ENCODE measurements around the gene GSG1L.

The GSG1L gene

GRCh38 chr16:27935076-27935475 is 128.4 kb downstream of the GSG1L start:
- no peaks in the 10 kb centered on the region for H3K36me3 ChIP-seq (ENCODE audit: control insufficient read depth in 1 of 2, insufficient read depth in 2 of 2, low read depth in 1 of 2, low read length in 2 of 2)
- H3K9me3 ChIP-seq (ENCODE audit: control insufficient read depth, low read length): peaks cover 6% of the 10 kb centered on the region
- no peak overlapping the region for H3K23ac ChIP-seq (ENCODE audit: low read length in 2 of 2)
- H3K27ac ChIP-seq (ENCODE audit: low read length, poor library complexity, severe bottlenecking): no peak overlapping the region
- no peak overlapping the region for H3K14ac ChIP-seq (ENCODE audit: low read length in 2 of 2)
- no peak overlapping the region for H3K4me3 ChIP-seq (ENCODE audit: insufficient read depth in 1 of 2, low read depth in 1 of 2, low read length in 2 of 2)
- H4K91ac ChIP-seq (ENCODE audit: low read length): no peak overlapping the region
- H3K9ac ChIP-seq (ENCODE audit: low read length): no peak overlapping the region
- no peak overlapping the region for H4K8ac ChIP-seq (ENCODE audit: low read length)
- H3K79me1 ChIP-seq (replicated peaks; ENCODE audit: low read length, poor library complexity, severe bottlenecking): no peaks in the 10 kb centered on the region
- 76% methylated on average over 5 of the region's 7 CpGs for WGBS
- no peak for DNase-seq
- H3K27me3 ChIP-seq (ENCODE audit: control insufficient read depth in 1 of 2, insufficient read depth in 1 of 2, low read length in 2 of 2): peaks cover 0 to 28% of the 10 kb centered on the region in 2 experiments
- no peak overlapping the region for H2BK15ac ChIP-seq (ENCODE audit: low read depth, poor library complexity, severe bottlenecking)
- no peak overlapping the region for H2AFZ ChIP-seq (ENCODE audit: low read depth, low read length)
- no peak overlapping the region for H3K4me2 ChIP-seq (ENCODE audit: low read length, poor library complexity, severe bottlenecking)
- H2BK120ac ChIP-seq (ENCODE audit: low read depth, low read length): no peak overlapping the region
- H2BK5ac ChIP-seq (ENCODE audit: low read depth, low read length, poor library complexity, severe bottlenecking): no peak overlapping the region
- no peak overlapping the region for H2AK5ac ChIP-seq (ENCODE audit: low read length, severe bottlenecking)
- H2BK12ac ChIP-seq (ENCODE audit: low read length in 2 of 2): no peak overlapping the region
- no peak overlapping the region for H3K18ac ChIP-seq (ENCODE audit: low read depth in 1 of 2, low read length in 2 of 2)
- no peaks in the 10 kb centered on the region for H3K4me1 ChIP-seq (ENCODE audit: control insufficient read depth, insufficient read depth, low read depth, low read length)
- no peak overlapping the region for H3K4ac ChIP-seq (ENCODE audit: low read depth in 1 of 2, low read length in 2 of 2)

DNA sequence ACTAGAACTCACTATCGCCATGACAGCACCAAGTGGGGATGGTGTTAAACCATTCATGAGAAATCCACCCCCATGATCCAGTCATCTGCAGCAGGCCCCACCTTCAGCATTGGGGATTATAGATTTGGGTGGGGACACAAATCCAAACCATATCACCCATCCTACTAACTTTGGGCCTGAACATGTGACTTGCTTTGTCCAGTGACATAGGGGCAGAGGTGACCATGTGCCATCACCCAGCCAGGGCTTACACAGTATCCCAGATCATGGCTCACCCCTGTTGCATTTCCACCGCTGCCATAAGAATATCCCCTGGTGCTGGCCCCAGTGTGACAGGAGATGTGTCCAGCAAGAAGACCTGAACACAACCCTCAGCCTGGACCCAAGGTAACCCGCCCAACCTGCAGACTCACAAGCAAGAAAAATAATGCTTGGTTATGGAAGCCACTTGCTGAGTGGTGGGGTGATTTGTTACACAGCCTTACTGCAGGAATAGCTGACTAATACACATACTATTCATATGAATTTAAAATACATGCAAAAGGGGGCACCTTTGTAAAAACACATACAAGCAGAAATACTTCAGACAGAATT is 130.9 kb downstream of the GSG1L start:
- no peak overlapping the region for H2BK120ac ChIP-seq (ENCODE audit: low read depth, low read length)
- H3K4me3 ChIP-seq (ENCODE audit: insufficient read depth in 1 of 2, low read depth in 1 of 2, low read length in 2 of 2): no peak overlapping the region
- no peak for DNase-seq
- H2BK5ac ChIP-seq (ENCODE audit: low read depth, low read length, poor library complexity, severe bottlenecking): no peak overlapping the region
- no peak overlapping the region for H3K18ac ChIP-seq (ENCODE audit: low read depth in 1 of 2, low read length in 2 of 2)
- no peak overlapping the region for H2BK15ac ChIP-seq (ENCODE audit: low read depth, poor library complexity, severe bottlenecking)
- no peak overlapping the region for H3K23ac ChIP-seq (ENCODE audit: low read length in 2 of 2)
- WGBS: 50% methylated on average over 2 of the region's 3 CpGs
- H3K4me2 ChIP-seq (ENCODE audit: low read length, poor library complexity, severe bottlenecking): no peak overlapping the region
- peaks cover 4 to 32% of the 10 kb centered on the region in 2 experiments for H3K27me3 ChIP-seq (ENCODE audit: control insufficient read depth in 1 of 2, insufficient read depth in 1 of 2, low read length in 2 of 2)
- no peak overlapping the region for H4K91ac ChIP-seq (ENCODE audit: low read length)
- H3K4ac ChIP-seq (ENCODE audit: low read depth in 1 of 2, low read length in 2 of 2): no peak overlapping the region
- H3K9ac ChIP-seq (ENCODE audit: low read length): no peak overlapping the region
- H4K8ac ChIP-seq (ENCODE audit: low read length): no peak overlapping the region
- H3K27ac ChIP-seq (ENCODE audit: low read length, poor library complexity, severe bottlenecking): no peak overlapping the region
- H3K14ac ChIP-seq (ENCODE audit: low read length in 2 of 2): no peak overlapping the region
- H2AFZ ChIP-seq (ENCODE audit: low read depth, low read length): no peak overlapping the region
- H3K9me3 ChIP-seq (ENCODE audit: control insufficient read depth, low read length): peaks cover 6% of the 10 kb centered on the region
- H2AK5ac ChIP-seq (ENCODE audit: low read length, severe bottlenecking): no peak overlapping the region
- no peaks in the 10 kb centered on the region for H3K4me1 ChIP-seq (ENCODE audit: control insufficient read depth, insufficient read depth, low read depth, low read length)
- no peaks in the 10 kb centered on the region for H3K36me3 ChIP-seq (ENCODE audit: control insufficient read depth in 1 of 2, insufficient read depth in 2 of 2, low read depth in 1 of 2, low read length in 2 of 2)
- H3K79me1 ChIP-seq (replicated peaks; ENCODE audit: low read length, poor library complexity, severe bottlenecking): no peaks in the 10 kb centered on the region
- no peak overlapping the region for H2BK12ac ChIP-seq (ENCODE audit: low read length in 2 of 2)

DNA sequence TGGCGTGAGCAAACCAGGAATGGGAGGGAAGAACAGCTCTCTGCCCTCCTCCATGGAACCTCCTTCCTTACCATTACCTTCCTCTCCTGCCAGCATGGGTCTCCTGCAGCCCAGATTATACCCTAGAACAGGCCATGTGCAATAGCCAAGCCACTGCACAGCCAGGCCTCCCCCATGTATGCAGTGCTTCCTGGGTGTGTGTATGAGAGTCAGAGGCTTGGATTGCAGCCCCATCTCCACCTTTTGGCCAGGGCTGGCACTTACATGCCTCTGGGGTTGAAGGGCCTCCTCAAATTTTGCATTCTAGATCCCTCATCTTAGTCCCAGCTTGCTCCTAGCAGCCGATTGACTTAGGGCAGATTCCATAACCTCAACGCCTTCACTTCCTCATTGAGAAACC is 133.7 kb downstream of the GSG1L start:
- Histone ChIP-seq H3K79me1 (replicated peaks; ENCODE audit: low read length, poor library complexity, severe bottlenecking) (no peaks in the 10 kb centered on the region), H3K27me3 (ENCODE audit: control insufficient read depth in 1 of 2, insufficient read depth in 1 of 2, low read length in 2 of 2) (peaks cover 4 to 15% of the 10 kb centered on the region in 2 experiments), H3K9ac (ENCODE audit: low read length) (no peak overlapping the region), H3K9me3 (ENCODE audit: control insufficient read depth, low read length) (peaks cover 6% of the 10 kb centered on the region), H3K18ac (ENCODE audit: low read depth in 1 of 2, low read length in 2 of 2) (no peak overlapping the region), H3K23ac (ENCODE audit: low read length in 2 of 2) (no peak overlapping the region), H3K36me3 (ENCODE audit: control insufficient read depth in 1 of 2, insufficient read depth in 2 of 2, low read depth in 1 of 2, low read length in 2 of 2) (no peaks in the 10 kb centered on the region), H2BK15ac (ENCODE audit: low read depth, poor library complexity, severe bottlenecking) (no peak overlapping the region), H2BK120ac (ENCODE audit: low read depth, low read length) (no peak overlapping the region), H3K4me1 (ENCODE audit: control insufficient read depth, insufficient read depth, low read depth, low read length) (no peaks in the 10 kb centered on the region), H2BK5ac (ENCODE audit: low read depth, low read length, poor library complexity, severe bottlenecking) (no peak overlapping the region), H3K27ac (ENCODE audit: low read length, poor library complexity, severe bottlenecking) (no peak overlapping the region), H4K91ac (ENCODE audit: low read length) (no peak overlapping the region), H3K4ac (ENCODE audit: low read depth in 1 of 2, low read length in 2 of 2) (no peak overlapping the region), H4K8ac (ENCODE audit: low read length) (no peak overlapping the region), H2BK12ac (ENCODE audit: low read length in 2 of 2) (no peak overlapping the region), H2AFZ (ENCODE audit: low read depth, low read length) (no peak overlapping the region), H2AK5ac (ENCODE audit: low read length, severe bottlenecking) (no peak overlapping the region), H3K4me2 (ENCODE audit: low read length, poor library complexity, severe bottlenecking) (no peak overlapping the region), H3K4me3 (ENCODE audit: insufficient read depth in 1 of 2, low read depth in 1 of 2, low read length in 2 of 2) (no peak overlapping the region), H3K14ac (ENCODE audit: low read length in 2 of 2) (no peak overlapping the region)
- WGBS: 63% methylated on average over 3 of the region's 3 CpGs
- no peak for DNase-seq

GRCh38 chr16:27928542-27928941 is 135.0 kb downstream of the GSG1L start:
- Histone ChIP-seq H2BK12ac (ENCODE audit: low read length in 2 of 2) (no peak overlapping the region), H3K27ac (ENCODE audit: low read length, poor library complexity, severe bottlenecking) (no peak overlapping the region), H2BK15ac (ENCODE audit: low read depth, poor library complexity, severe bottlenecking) (no peak overlapping the region), H2BK120ac (ENCODE audit: low read depth, low read length) (no peak overlapping the region), H4K91ac (ENCODE audit: low read length) (no peak overlapping the region), H3K4ac (ENCODE audit: low read depth in 1 of 2, low read length in 2 of 2) (no peak overlapping the region), H3K79me1 (replicated peaks; ENCODE audit: low read length, poor library complexity, severe bottlenecking) (no peaks in the 10 kb centered on the region), H2BK5ac (ENCODE audit: low read depth, low read length, poor library complexity, severe bottlenecking) (no peak overlapping the region), H3K4me1 (ENCODE audit: control insufficient read depth, insufficient read depth, low read depth, low read length) (no peaks in the 10 kb centered on the region), H3K14ac (ENCODE audit: low read length in 2 of 2) (no peak overlapping the region), H3K9ac (ENCODE audit: low read length) (no peak overlapping the region), H2AFZ (ENCODE audit: low read depth, low read length) (no peak overlapping the region), H3K4me2 (ENCODE audit: low read length, poor library complexity, severe bottlenecking) (no peak overlapping the region), H3K23ac (ENCODE audit: low read length in 2 of 2) (no peak overlapping the region), H4K8ac (ENCODE audit: low read length) (no peak overlapping the region), H3K18ac (ENCODE audit: low read depth in 1 of 2, low read length in 2 of 2) (no peak overlapping the region), H3K4me3 (ENCODE audit: insufficient read depth in 1 of 2, low read depth in 1 of 2, low read length in 2 of 2) (no peak overlapping the region), H3K36me3 (ENCODE audit: control insufficient read depth in 1 of 2, insufficient read depth in 2 of 2, low read depth in 1 of 2, low read length in 2 of 2) (no peaks in the 10 kb centered on the region), H2AK5ac (ENCODE audit: low read length, severe bottlenecking) (no peak overlapping the region), H3K27me3 (ENCODE audit: control insufficient read depth in 1 of 2, insufficient read depth in 1 of 2, low read length in 2 of 2) (peaks cover 4 to 10% of the 10 kb centered on the region in 2 experiments), H3K9me3 (ENCODE audit: control insufficient read depth, low read length) (peaks cover 6% of the 10 kb centered on the region)
- WGBS: 45% methylated on average over 4 of the region's 6 CpGs
- no peak for DNase-seq
